Measurements from ENCODE around the gene HAND2.

DNA sequence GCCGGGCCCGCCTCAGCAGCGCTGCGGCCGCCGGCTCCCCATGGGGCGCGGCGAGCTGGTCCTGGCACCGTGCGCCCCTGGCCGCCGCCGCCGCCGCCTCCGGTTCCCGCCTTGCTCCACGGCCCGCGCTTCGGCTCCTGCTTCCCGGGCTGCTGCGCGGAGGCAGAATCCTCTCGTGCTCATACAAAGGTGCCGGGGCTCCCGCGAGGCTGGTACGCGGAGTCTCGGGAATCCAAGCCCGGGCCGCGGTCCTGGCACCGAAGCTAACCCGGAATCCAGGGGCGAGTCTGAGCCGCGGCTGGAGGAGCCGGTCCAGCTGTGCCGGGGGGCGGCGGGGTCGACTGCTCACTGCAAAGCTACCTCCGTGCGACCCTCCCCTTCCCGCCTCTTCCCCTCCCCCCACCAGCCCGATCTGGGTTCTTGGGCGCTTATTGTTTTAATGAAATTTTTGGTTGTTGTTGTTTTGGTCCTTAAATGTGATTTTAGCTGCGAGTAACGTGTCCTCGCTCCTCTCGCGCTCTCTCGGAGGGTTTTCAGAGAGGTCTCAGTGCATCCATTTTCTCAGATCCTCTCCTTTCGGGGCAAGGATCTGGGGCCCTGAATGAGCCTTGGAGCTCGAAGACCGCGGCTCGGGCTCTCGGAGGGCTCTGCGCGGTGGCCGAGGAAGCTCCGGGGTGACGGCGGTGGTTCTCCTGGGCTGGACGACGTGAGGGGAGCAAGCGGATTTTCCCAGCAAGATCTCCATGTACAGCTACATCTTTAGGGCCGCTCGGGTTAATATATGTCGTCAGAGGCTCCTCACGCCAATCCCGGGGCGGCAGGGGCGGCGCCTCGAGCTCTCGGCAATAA, at the start of gene HAND2:
- TF ChIP-seq, protein P1, sequence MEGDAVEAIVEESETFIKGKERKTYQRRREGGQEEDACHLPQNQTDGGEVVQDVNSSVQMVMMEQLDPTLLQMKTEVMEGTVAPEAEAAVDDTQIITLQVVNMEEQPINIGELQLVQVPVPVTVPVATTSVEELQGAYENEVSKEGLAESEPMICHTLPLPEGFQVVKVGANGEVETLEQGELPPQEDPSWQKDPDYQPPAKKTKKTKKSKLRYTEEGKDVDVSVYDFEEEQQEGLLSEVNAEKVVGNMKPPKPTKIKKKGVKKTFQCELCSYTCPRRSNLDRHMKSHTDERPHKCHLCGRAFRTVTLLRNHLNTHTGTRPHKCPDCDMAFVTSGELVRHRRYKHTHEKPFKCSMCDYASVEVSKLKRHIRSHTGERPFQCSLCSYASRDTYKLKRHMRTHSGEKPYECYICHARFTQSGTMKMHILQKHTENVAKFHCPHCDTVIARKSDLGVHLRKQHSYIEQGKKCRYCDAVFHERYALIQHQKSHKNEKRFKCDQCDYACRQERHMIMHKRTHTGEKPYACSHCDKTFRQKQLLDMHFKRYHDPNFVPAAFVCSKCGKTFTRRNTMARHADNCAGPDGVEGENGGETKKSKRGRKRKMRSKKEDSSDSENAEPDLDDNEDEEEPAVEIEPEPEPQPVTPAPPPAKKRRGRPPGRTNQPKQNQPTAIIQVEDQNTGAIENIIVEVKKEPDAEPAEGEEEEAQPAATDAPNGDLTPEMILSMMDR (IDR thresholded peaks at IDR 0.05 in 4 of 5, conservative IDR thresholded peaks at IDR 0.05 in 1 of 5): no peak
- peak; percentile 34 to 63 for TF ChIP-seq POLR2A (IDR thresholded peaks at IDR 0.05)

Measured in gastrocnemius medialis (tissue), 4 donors.